Measurements from ENCODE around the gene PELI3.

Gene PELI3

GRCh38 chr11:66472054-66472453, 5.3 kb downstream of the PELI3 start:
- Histone ChIP-seq H3K27ac (no peak overlapping the region), H3K4me3 (no peak overlapping the region)

- H3K27ac ChIP-seq = no peak overlapping the region
- no peak overlapping the region for H3K4me3 ChIP-seq
Measured at GRCh38 chr11:66473167-66473566, 6.5 kb downstream of the PELI3 start.

GRCh38 chr11:66473608-66474515, 7.2 kb downstream of the PELI3 start:
- Histone ChIP-seq H3K4me3 (no peak overlapping the region), H3K27ac (no peak overlapping the region)

GRCh38 chr11:66475349-66476172, 8.9 kb downstream of the PELI3 start:
- Histone ChIP-seq H3K27ac (no peak overlapping the region), H3K4me3 (no peak overlapping the region)

- H3K27ac ChIP-seq = no peak overlapping the region
Measured at GRCh38 chr11:66476173-66476840, 9.6 kb downstream of the PELI3 start.

GRCh38 chr11:66476841-66477251, 10.1 kb downstream of the PELI3 start:
- Histone ChIP-seq H3K4me3 (no peak overlapping the region), H3K27ac (no peak overlapping the region)

More at GRCh38 chr11:66476173-66476840, 9.6 kb downstream of the PELI3 start:
- no peak overlapping the region for H3K4me3 ChIP-seq

- no peak overlapping the region for H3K4me3 ChIP-seq
- H3K27ac ChIP-seq = no peak overlapping the region
Measured at GRCh38 chr11:66477263-66478201, 10.8 kb downstream of the PELI3 start.

GRCh38 chr11:66478729-66479393, 12.2 kb downstream of the PELI3 start:
- peak overlapping the region; percentile 52 to 76 (median 59) for H3K4me3 ChIP-seq

GRCh38 chr11:66479394-66480116, 12.8 kb downstream of the PELI3 start:
- Histone ChIP-seq H3K27ac (peak overlapping the region; percentile 23 to 91 (median 87)), H3K4me3 (peak overlapping the region; percentile 52 to 76 (median 59))

More at GRCh38 chr11:66478729-66479393, 12.2 kb downstream of the PELI3 start:
- H3K27ac ChIP-seq = peak overlapping the region in 16 of 21 experiments; percentile 83 to 91 (median 89)

GRCh38 chr11:66480117-66480938, 13.6 kb downstream of the PELI3 start, which contains the start of gene DPP3:
DPP3 (plus strand) TSS chr11:66480434; CDS start chr11:66482201, 1,767 bp downstream.
- Histone ChIP-seq H3K27ac (peak within 1 kb of the TSS; percentile 23 to 91 (median 87)), H3K4me3 (peak within 1 kb of the TSS; percentile 52 to 76 (median 59))

GRCh38 chr11:66484806-66485380, 18.2 kb downstream of the PELI3 start:
- no peak overlapping the region for H3K27ac ChIP-seq
- no peak overlapping the region for H3K4me3 ChIP-seq

- Histone ChIP-seq H3K4me3 (no peak overlapping the region), H3K27ac (no peak overlapping the region)
Measured at GRCh38 chr11:66488957-66489356, 22.3 kb downstream of the PELI3 start.

GRCh38 chr11:66489636-66490035, 22.9 kb downstream of the PELI3 start:
- Histone ChIP-seq H3K27ac (no peak overlapping the region), H3K4me3 (no peak overlapping the region)

- no peak overlapping the region for H3K4me3 ChIP-seq
- no peak overlapping the region for H3K27ac ChIP-seq
Measured at GRCh38 chr11:66491315-66491935, 24.7 kb downstream of the PELI3 start.

- Histone ChIP-seq H3K4me3 (no peak overlapping the region), H3K27ac (no peak overlapping the region)
Measured at GRCh38 chr11:66492161-66492865, 25.6 kb downstream of the PELI3 start.
